Panc1 (cell line): ENCODE results near the gene OTUB1. TPM values are rescaled to one million over a fixed set of nuclear protein-coding genes. Genes with fewer than 3 reads are reported as not detected.
A peak's percentile ranks its signal among the peaks of the same experiment; 100 is the strongest.

Experiments used
- ATAC-seq: fragments of 200-7000 bp; cut with Tn5 transposase; 2 replicates; pipeline ENCODE4 v1.9.1; 2020; ENCODE audit warnings: mild to moderate bottlenecking, moderate library complexity
- BruUV-seq: library from RNA; stranded (reverse); fragments of 400-500 nt; replicated peaks from 2 replicates; lab custom pipeline; 2021; lab: Mats Ljungman, UMichigan
- CTCF ChIA-PET: fragments of 300-600 bp; sonication (Branson Sonifier 250); formaldehyde crosslinking; loops from one replicate; lab custom pipeline; 2022; ENCODE audit warnings: antibody characterized with exemption; lab: Charles Lee
- POLR2A ChIA-PET: fragments of 300-600 bp; sonication (Branson Sonifier 250); formaldehyde crosslinking; loops from one replicate; lab custom pipeline; 2022; ENCODE audit warnings: antibody characterized with exemption; lab: Charles Lee
- DNase-seq: peaks from one replicate; pipeline ENCODE4 v3.0.0-alpha.2; 2010; ENCODE audit warnings: low read depth, low spot score
- H3K27ac ChIP-seq: 2 replicates; pipeline ENCODE4 v1.5.1; 2011; ENCODE audit warnings: mild to moderate bottlenecking, low read length, inconsistent platforms
- H3K27me3 ChIP-seq: fragments of 200-500 bp; sonication (Bioruptor generic); 2 replicates; pipeline ENCODE4 v1.6.0; 2014; ENCODE audit warnings: low read length, inconsistent platforms; ENCODE audit not compliant: control insufficient read depth, insufficient read depth
- H3K36me3 ChIP-seq: fragments of 200-500 bp; sonication (Bioruptor generic); 2 replicates; pipeline ENCODE4 v1.5.1; 2014; ENCODE audit warnings: inconsistent platforms, mild to moderate bottlenecking, low read length, moderate library complexity; ENCODE audit not compliant: control insufficient read depth, insufficient read depth
- H3K4me1 ChIP-seq: 2 replicates; pipeline ENCODE4 v1.5.1; 2011; ENCODE audit warnings: inconsistent platforms, mild to moderate bottlenecking, low read length, moderate library complexity; ENCODE audit not compliant: control insufficient read depth, insufficient read depth
- H3K4me3 ChIP-seq, 2 experiments: 2 replicates each; pipeline ENCODE4 v1.5.1; 2011 to 2012; ENCODE audit warnings: low read depth in 2 of 2, low read length in 2 of 2, mild to moderate bottlenecking in 2 of 2, inconsistent platforms in 1 of 2, moderate library complexity in 1 of 2
- H3K9me3 ChIP-seq: fragments of 200-500 bp; sonication (Bioruptor generic); 2 replicates; pipeline ENCODE4 v1.5.1; 2014; ENCODE audit warnings: low read depth, mild to moderate bottlenecking, inconsistent platforms, low read length, moderate library complexity; ENCODE audit not compliant: control insufficient read depth, insufficient read depth
- CTCF ChIP-seq: fragments of 450-650 bp; IDR thresholded peaks from 2 replicates; pipeline ENCODE4 v1.5.1; 2017; ENCODE audit warnings: mild to moderate bottlenecking
- POLR2AphosphoS5 ChIP-seq: IDR thresholded peaks from 2 replicates; pipeline ENCODE4 v1.6.1; 2012; ENCODE audit warnings: mild to moderate bottlenecking, low read depth, low read length, moderate library complexity
- REST ChIP-seq, 2 experiments: IDR thresholded peaks; 2 replicates each; pipeline ENCODE4 v1.6.1; 2011 to 2012; ENCODE audit warnings: low read depth in 2 of 2, control low read depth in 1 of 2, low read length in 1 of 2, mild to moderate bottlenecking in 1 of 2, moderate library complexity in 1 of 2; ENCODE audit not compliant: insufficient read depth in 1 of 2
- SIN3A ChIP-seq: IDR thresholded peaks from 2 replicates; pipeline ENCODE4 v1.6.1; 2012; ENCODE audit warnings: low read depth, mild to moderate bottlenecking, low read length, moderate library complexity, borderline replicate concordance; ENCODE audit not compliant: insufficient read depth
- TCF7L2 ChIP-seq: IDR thresholded peaks from 2 replicates; pipeline ENCODE4 v1.6.1; 2011; ENCODE audit warnings: mild to moderate bottlenecking, low read depth, low read length, inconsistent platforms
- in situ Hi-C: cut with HindIII; loops from 2 replicates; pipeline ENCODE4 v1.10.0; 2016; ENCODE audit warnings: low sequenced_read_pairs, low pct_unique_long_range_greater_than_20kb
- intact Hi-C: fragments of 100-400 bp; cut with micrococcal nuclease; formaldehyde crosslinking; loops from one replicate; pipeline ENCODE4 v1.10.0; 2022; ENCODE audit not compliant: unreplicated experiment
- total RNA-seq: library from RNA; stranded (reverse); gene quantifications from one replicate; pipeline ENCODE4 v1.2.1, GENCODE V29; 2021; ENCODE audit not compliant: unreplicated experiment

The OTUB1 gene
- total RNA-seq, 1 experiment from 2014 or later = 118 TPM

- DNase-seq (no peak), ATAC-seq (no peak)
- Histone ChIP-seq H3K27me3 (no peaks in the 10 kb centered on the region), H3K27ac (no peak overlapping the region), H3K36me3 (no peaks in the 10 kb centered on the region), H3K4me3 (no peak overlapping the region), H3K9me3 (no peaks in the 10 kb centered on the region), H3K4me1 (peaks cover 25% of the 10 kb centered on the region)
- POLR2A ChIA-PET = interaction anchor here (0.6 kb wide), 1 partner anchor 104 kb away, joined by 8 read pairs; no protein-coding TSS in a partner anchor
- intact Hi-C loops = no loop called here
- in situ Hi-C loops = no loop called here
- no peak for TF ChIP-seq SIN3A
- no peak for TF ChIP-seq POLR2AphosphoS5
- TF ChIP-seq REST (IDR thresholded peaks at IDR 0.05; ENCODE audit: insufficient read depth in 1 of 2, low read depth in 2 of 2, low read length in 1 of 2) = no peak
- no peak for TF ChIP-seq CTCF
- no peak for TF ChIP-seq TCF7L2
- BruUV-seq = no TSS peak
- CTCF ChIA-PET = no interaction called here
Observed at GRCh38 chr11:63942803-63943202, 43.4 kb upstream of the OTUB1 start.

- in situ Hi-C loops = no loop called here
- intact Hi-C loops = loop anchor here (2.0 kb wide), 1 partner anchor 108 kb away; no protein-coding TSS in a partner anchor
Observed at GRCh38 chr11:63944987-63945386, 41.3 kb upstream of the OTUB1 start.

More at GRCh38 chr11:63944987-63945386, 41.3 kb upstream of the OTUB1 start:
- ChIA-PET CTCF (interaction anchor here (0.6 to 2.2 kb wide), 3 partner anchors 11 to 107 kb away, joined by 3 to 32 read pairs (median 7); partner anchors contain the start of genes MARK2 and RCOR2), POLR2A (no interaction called here)
- H3K4me1 ChIP-seq = peaks cover 21% of the 10 kb centered on the region
- ATAC-seq (peak; percentile 51), DNase-seq (no peak)
- H3K27ac ChIP-seq = no peak overlapping the region
- H3K4me3 ChIP-seq = no peak overlapping the region
- TF ChIP-seq POLR2AphosphoS5 (no peak), SIN3A (no peak), TCF7L2 (no peak), CTCF (no peak), REST (IDR thresholded peaks at IDR 0.05; ENCODE audit: insufficient read depth in 1 of 2, low read depth in 2 of 2, low read length in 1 of 2) (no peak)
- H3K27me3 ChIP-seq = no peaks in the 10 kb centered on the region
- no peaks in the 10 kb centered on the region for H3K9me3 ChIP-seq
- no TSS peak for BruUV-seq
- H3K36me3 ChIP-seq = no peaks in the 10 kb centered on the region
